SK-N-MC (cell line): Measurements from ENCODE around the gene GUCA1C.

Experiments
- DNase-seq: peaks from one replicate; pipeline ENCODE4 v3.0.0-alpha.2; 2011; ENCODE audit warnings: low read depth, low spot score
- H3K27ac ChIP-seq: fragments of 200-600 bp; sonication (generic); 2 replicates; pipeline ENCODE4 v1.5.1; 2016; ENCODE audit warnings: mixed run types
- H3K36me3 ChIP-seq: fragments of 200-600 bp; sonication (generic); 2 replicates; pipeline ENCODE4 v1.6.1; 2017; ENCODE audit warnings: antibody characterized with exemption, low read length, mixed read lengths; ENCODE audit not compliant: insufficient read depth
- H3K4me3 ChIP-seq: fragments of 200-600 bp; sonication (generic); 2 replicates; pipeline ENCODE4 v1.5.1; 2016
- H3K9ac ChIP-seq: fragments of 200-600 bp; sonication (generic); 2 replicates; pipeline ENCODE4 v1.8.0; 2017; ENCODE audit warnings: mixed run types, mixed read lengths; ENCODE audit not compliant: insufficient read length
- H3K9me3 ChIP-seq: fragments of 200-600 bp; sonication (generic); 2 replicates; pipeline ENCODE4 v1.6.1; 2017; ENCODE audit warnings: low read depth, mild to moderate bottlenecking, antibody characterized with exemption, low read length, moderate library complexity, mixed read lengths
- EZH2 ChIP-seq: fragments of 200-600 bp; sonication (generic); IDR thresholded peaks from one replicate; pipeline ENCODE4 v1.6.1; 2017; ENCODE audit warnings: antibody characterized with exemption
- FOXP2 ChIP-seq: optimal IDR thresholded peaks from 2 replicates; pipeline ENCODE3; 2011; ENCODE audit warnings: mild to moderate bottlenecking, moderate library complexity; ENCODE audit not compliant: insufficient read depth; ENCODE audit errors: extremely low read length, control extremely low read depth
- POLR2AphosphoS5 ChIP-seq: IDR thresholded peaks from 2 replicates; pipeline ENCODE4 v1.6.1; 2012; ENCODE audit warnings: mild to moderate bottlenecking, low read depth, low read length, borderline replicate concordance

Gene GUCA1C

GRCh38 chr3:108953210-108953609 is 469 bp downstream of the GUCA1C start:
- Histone ChIP-seq H3K4me3 (no peak overlapping the region), H3K27ac (no peak overlapping the region), H3K9ac (no peak overlapping the region), H3K36me3 (no peaks in the 10 kb centered on the region), H3K9me3 (no peaks in the 10 kb centered on the region)
- TF ChIP-seq EZH2 (no peak), POLR2AphosphoS5 (no peak), FOXP2 (no peak)
- DNase-seq = no peak

GRCh38 chr3:108951820-108952501 is 1.7 kb downstream of the GUCA1C start:
- TF ChIP-seq FOXP2 = no peak
- no peak for TF ChIP-seq POLR2AphosphoS5
- no peak for TF ChIP-seq EZH2
- Histone ChIP-seq H3K36me3 (no peaks in the 10 kb centered on the region), H3K4me3 (no peak overlapping the region), H3K9me3 (no peaks in the 10 kb centered on the region), H3K9ac (no peak overlapping the region), H3K27ac (no peak overlapping the region)
- DNase-seq = no peak

- no peak for TF ChIP-seq FOXP2
- TF ChIP-seq POLR2AphosphoS5 = no peak
- DNase-seq = no peak
- H3K9me3 ChIP-seq = no peaks in the 10 kb centered on the region
- no peaks in the 10 kb centered on the region for H3K36me3 ChIP-seq
- no peak overlapping the region for H3K9ac ChIP-seq
- H3K4me3 ChIP-seq = no peak overlapping the region
- H3K27ac ChIP-seq = no peak overlapping the region
These were observed 5.8 kb downstream of the GUCA1C start for GRCh38 chr3:108947855-108948254.

GRCh38 chr3:108946292-108947285 is 7.1 kb downstream of the GUCA1C start:
- no peak for DNase-seq
- Histone ChIP-seq H3K27ac (no peak overlapping the region), H3K9ac (no peak overlapping the region), H3K36me3 (no peaks in the 10 kb centered on the region), H3K9me3 (no peaks in the 10 kb centered on the region), H3K4me3 (no peak overlapping the region)
- no peak for TF ChIP-seq FOXP2
- TF ChIP-seq EZH2 = no peak
- no peak for TF ChIP-seq POLR2AphosphoS5

GRCh38 chr3:108940568-108941263 is 13.0 kb downstream of the GUCA1C start:
- Histone ChIP-seq H3K36me3 (no peaks in the 10 kb centered on the region), H3K9me3 (no peaks in the 10 kb centered on the region), H3K27ac (no peak overlapping the region), H3K9ac (no peak overlapping the region), H3K4me3 (no peak overlapping the region)
- DNase-seq = no peak
- no peak for TF ChIP-seq POLR2AphosphoS5
- no peak for TF ChIP-seq FOXP2
- TF ChIP-seq EZH2 = no peak

- no peak overlapping the region for H3K9ac ChIP-seq
- H3K36me3 ChIP-seq = no peaks in the 10 kb centered on the region
- no peaks in the 10 kb centered on the region for H3K9me3 ChIP-seq
- no peak for TF ChIP-seq POLR2AphosphoS5
- DNase-seq = no peak
- no peak overlapping the region for H3K4me3 ChIP-seq
- no peak overlapping the region for H3K27ac ChIP-seq
These were observed 13.5 kb downstream of the GUCA1C start for GRCh38 chr3:108940166-108940565.

- TF ChIP-seq EZH2 = no peak
- no peak for TF ChIP-seq FOXP2
- TF ChIP-seq POLR2AphosphoS5 = no peak
- H3K36me3 ChIP-seq = no peaks in the 10 kb centered on the region
- no peak overlapping the region for H3K27ac ChIP-seq
- H3K9ac ChIP-seq = no peak overlapping the region
- no peaks in the 10 kb centered on the region for H3K9me3 ChIP-seq
- DNase-seq = no peak
- H3K4me3 ChIP-seq = no peak overlapping the region
These were observed 16.6 kb downstream of the GUCA1C start for GRCh38 chr3:108936924-108937689.

GRCh38 chr3:108931035-108931434 is 22.6 kb downstream of the GUCA1C start:
- Histone ChIP-seq H3K27ac (no peak overlapping the region), H3K9ac (no peak overlapping the region), H3K9me3 (no peaks in the 10 kb centered on the region), H3K36me3 (no peaks in the 10 kb centered on the region), H3K4me3 (no peak overlapping the region)
- TF ChIP-seq EZH2 = no peak
- no peak for TF ChIP-seq FOXP2
- no peak for TF ChIP-seq POLR2AphosphoS5
- no peak for DNase-seq
